Esophagus mucosa (tissue), 1 donor: ENCODE measurements around the gene MRPL41. TPM values are rescaled to one million over a fixed set of nuclear protein-coding genes. Genes with fewer than 3 reads are reported as not detected.
A peak's percentile ranks its signal among the peaks of the same experiment; 100 is the strongest.
"Not testable (repeated sequence)": the region's sequence is repeated elsewhere in the genome, so short reads cannot be mapped to it uniquely, and the experiment has no call there.

Experiments used
- ATAC-seq: fragments of 200-7000 bp; cut with Tn5 transposase; one replicate; pipeline ENCODE4 v1.9.1; 2020
- total RNA-seq: library from RNA; stranded (reverse); gene quantifications from one replicate; pipeline ENCODE4 v1.2.4, GENCODE V29; 2023
- donor health status: DM: yes; HTN: yes; CAD: no.

The MRPL41 gene
- total RNA-seq: 36.9 TPM

GRCh38 chr9:137551264-137552021 lies at the start of gene MRPL41:
Gene MRPL41 (plus strand): TSS chr9:137551879. CDS start chr9:137552082, 203 bp downstream.
- peak; percentile 86 for ATAC-seq

- no peak for ATAC-seq
These were observed 49.4 kb upstream of the MRPL41 start for GRCh38 chr9:137502008-137502911.

- no peak for ATAC-seq
These were observed 47.3 kb upstream of the MRPL41 start for GRCh38 chr9:137504432-137504777.

- ATAC-seq: no peak
These were observed 46.1 kb upstream of the MRPL41 start for GRCh38 chr9:137505421-137506140.

- ATAC-seq: peak; percentile 72
These were observed 45.4 kb upstream of the MRPL41 start for GRCh38 chr9:137506274-137506673.

- peak; percentile 15 for ATAC-seq
These were observed 44.9 kb upstream of the MRPL41 start for GRCh38 chr9:137506702-137507171.

GRCh38 chr9:137509198-137509597 lies 42.5 kb upstream of the MRPL41 start:
- ATAC-seq: no peak

GRCh38 chr9:137511126-137511525 lies 40.6 kb upstream of the MRPL41 start:
- not testable (repeated sequence) for ATAC-seq

GRCh38 chr9:137511758-137512463 lies 39.8 kb upstream of the MRPL41 start:
- no peak for ATAC-seq

- ATAC-seq: not testable (repeated sequence)
These were observed 38.5 kb upstream of the MRPL41 start for GRCh38 chr9:137513136-137513535.

- peak; percentile 36 for ATAC-seq
These were observed 37.7 kb upstream of the MRPL41 start for GRCh38 chr9:137513801-137514570.

- peak; percentile 25 for ATAC-seq
These were observed 36.9 kb upstream of the MRPL41 start for GRCh38 chr9:137514691-137515337.

GRCh38 chr9:137515338-137515724 lies 36.3 kb upstream of the MRPL41 start:
- no peak for ATAC-seq

- ATAC-seq: peak; percentile 28
These were observed 35.3 kb upstream of the MRPL41 start for GRCh38 chr9:137516144-137516917.

- not testable (repeated sequence) for ATAC-seq
These were observed 32.8 kb upstream of the MRPL41 start for GRCh38 chr9:137518661-137519459.

- no peak for ATAC-seq
These were observed 32.1 kb upstream of the MRPL41 start for GRCh38 chr9:137519553-137519952.

GRCh38 chr9:137520614-137521404 lies 30.9 kb upstream of the MRPL41 start:
- ATAC-seq: peak; percentile 11

GRCh38 chr9:137521405-137521985 lies 30.2 kb upstream of the MRPL41 start:
- no peak for ATAC-seq
